Heart right ventricle (tissue), 16 donors: ENCODE measurements around the gene SGPP2. TPM values are rescaled to one million over a fixed set of nuclear protein-coding genes. Genes with fewer than 3 reads are reported as not detected.

Experiments used
- ATAC-seq, 8 donors: fragments of 200-7000 bp; cut with Tn5 transposase; one replicate each; pipeline ENCODE4 v1.9.1; 2020; ENCODE audit warnings: mild to moderate bottlenecking in 8 of 8, moderate library complexity in 8 of 8, moderate number of reproducible peaks in 1 of 8
- DNase-seq, 2 donors: peaks; one replicate each; pipeline ENCODE4 v3.0.0-alpha.2; 2020
- H3K27ac ChIP-seq, 10 donors: fragments of 200-600 bp; sonication (generic) in 2 of 10; one replicate each; pipeline versions ENCODE4 v1.5.0 to v1.8.0; 2020 to 2022; ENCODE audit warnings: mild to moderate bottlenecking in 3 of 10
- H3K27me3 ChIP-seq, 7 donors: fragments of 200-600 bp; one replicate each; pipeline ENCODE4 v1.8.0; 2021 to 2022; ENCODE audit warnings: mild to moderate bottlenecking in 2 of 7
- H3K36me3 ChIP-seq, 9 donors: fragments of 200-600 bp; sonication (generic) in 1 of 9; one replicate each; pipeline versions ENCODE4 v1.5.0 to v1.8.0; 2020 to 2022; ENCODE audit warnings: mild to moderate bottlenecking in 2 of 9
- H3K4me1 ChIP-seq, 9 donors: fragments of 200-600 bp; sonication (generic) in 1 of 9; one replicate each; pipeline versions ENCODE4 v1.5.0 to v1.8.0; 2020 to 2022; ENCODE audit warnings: mild to moderate bottlenecking in 4 of 9
- H3K4me3 ChIP-seq, 10 donors: fragments of 200-600 bp; sonication (generic) in 2 of 10; one replicate each; pipeline versions ENCODE4 v1.5.0 to v1.8.0; 2020 to 2022; ENCODE audit warnings: mild to moderate bottlenecking in 7 of 10, moderate library complexity in 2 of 10
- H3K9me3 ChIP-seq, 11 donors: fragments of 200-600 bp in 10 of 11; sonication (generic) in 2 of 11; one replicate each; pipeline versions ENCODE4 v1.5.0 to v1.8.0; 2013 to 2022; ENCODE audit warnings: mild to moderate bottlenecking in 2 of 11, control low read depth in 1 of 11, moderate library complexity in 1 of 11
- CTCF ChIP-seq, 9 donors: fragments of 200-600 bp; sonication (generic) in 2 of 9; IDR thresholded peaks; one replicate each; pipeline versions ENCODE4 v1.5.0 to v1.8.0; 2021 to 2022; ENCODE audit warnings: antibody characterized with exemption in 9 of 9, mild to moderate bottlenecking in 5 of 9, moderate library complexity in 1 of 9
- WGBS, 2 donors: extraction: QIAGEN DNeasy Blood & Tissue Kit; methylation state at CpG; one replicate each; pipeline ENCODE4 v1.1.7; 2013; ENCODE audit warnings: inconsistent platforms in 1 of 2; 5-methylcytosine and 5-hydroxymethylcytosine counted together
- intact Hi-C, 10 donors: fragments of 100-400 bp; cut with DNase I; formaldehyde crosslinking; loops; one replicate each; pipeline versions ENCODE4 v1.11.1 to v1.14.2; 2022
- polyA plus RNA-seq, 2 donors: library from polyadenylated mRNA; stranded (reverse); fragments of 200-250 nt; gene quantifications; one replicate each; pipeline ENCODE4 v1.2.3, GENCODE V29; 2013
- total RNA-seq, 10 donors: library from RNA; stranded (reverse); fragmentation: NEBNext Ultra II Directional in 3 of 10; extraction: Animal tissue kit (Norgen Biotek cat#: 25700) in 3 of 10; gene quantifications; one replicate each; pipeline versions ENCODE4 v1.2.1 to v1.2.4, GENCODE V29; 2021 to 2023
- donor health status: Arrhythmogenic right ventricular cardiomyopathy.
- donor health status: ischemic (EF 13 %, LVEDD 7.1; RV severe dilation, severe dysfunction).
- donor health status: healthy with polysubstance abuse.
- donor health status: DM: no; HTN: yes; CAD: no.
- donor health status: DM: no; HTN: no; CAD: no.
- donor health status: ischemic (EF 25% LVEDD 6.9; RV normal size, moderate dysfunction).
- donor health status: ischemic (EF 25% LVEDD 5.7; RV mildly dilated, moderate dysfunction).
- donor health status: healthy.
- donor health status: DM: yes; HTN: yes; CAD: no.
- donor health status: Ischemic cardiomyopathy.
- donor health status: ischemic (EF 35%, LVEDD 5.7; RV mildly dilated, moderate dysfunction).
- donor health status: nonischemic (EF 11% LVEDD 7.7; RV severe dilation, severe dysfunction).
- donor health status: DM: yes; HTN: yes; CAD: no.
- donor health status: PGD.
- donor health status: ischemic (EF 29% LVEDD 5.4; RV normal size, mild dysfunction).
- donor health status: nonischemic (EF 23%, LVEDD 6.1; RV moderate dilation, normal function).

SGPP2 gene
- total and polyA plus RNA-seq, 12 donors: 0.54 to 34.4 (median 5.7) TPM

- Histone ChIP-seq H3K9me3 (no peaks in the 10 kb centered on the region), H3K27ac (no peak overlapping the region), H3K4me1 (no peaks in the 10 kb centered on the region), H3K36me3 (no peaks in the 10 kb centered on the region), H3K27me3 (no peaks in the 10 kb centered on the region), H3K4me3 (no peak overlapping the region)
- DNase-seq: no peak
- TF ChIP-seq CTCF (IDR thresholded peaks at IDR 0.05): no peak
- WGBS, 2 donors: 76 to 87% methylated on average over 8 of the region's 8 CpGs
- intact Hi-C loops: no loop called here
- no peak for ATAC-seq
Observed at GRCh38 chr2:222504191-222504590, 79.8 kb downstream of the SGPP2 start.

- H3K27me3 ChIP-seq: peaks cover 0 to 1% (median 0%) of the 10 kb centered on the region in 7 donors
- no peak overlapping the region for H3K4me3 ChIP-seq
- H3K9me3 ChIP-seq: no peaks in the 10 kb centered on the region
- intact Hi-C loops: no loop called here
- ATAC-seq (no peak), DNase-seq (no peak)
- 84 to 92% methylated on average over 2 of the region's 2 CpGs for whole genome bisulfite sequencing, 2 donors
- H3K27ac ChIP-seq: no peak overlapping the region
- H3K36me3 ChIP-seq: no peaks in the 10 kb centered on the region
- no peaks in the 10 kb centered on the region for H3K4me1 ChIP-seq
- TF ChIP-seq CTCF (IDR thresholded peaks at IDR 0.05): no peak
Observed at GRCh38 chr2:222504719-222505118, 80.4 kb downstream of the SGPP2 start.

GRCh38 chr2:222506230-222506935, 82.0 kb downstream of the SGPP2 start:
- H3K27ac ChIP-seq: no peak overlapping the region
- DNase-seq (no peak), ATAC-seq (no peak)
- no peaks in the 10 kb centered on the region for H3K36me3 ChIP-seq
- H3K4me3 ChIP-seq: no peak overlapping the region
- intact Hi-C loops: no loop called here
- TF ChIP-seq CTCF (IDR thresholded peaks at IDR 0.05): no peak
- WGBS, 2 donors: 81 to 86% methylated on average over 5 of the region's 5 CpGs
- peaks cover 0 to 2% (median 0%) of the 10 kb centered on the region in 7 donors for H3K27me3 ChIP-seq
- no peaks in the 10 kb centered on the region for H3K9me3 ChIP-seq
- no peaks in the 10 kb centered on the region for H3K4me1 ChIP-seq

- no peak for ATAC-seq
- intact Hi-C loops: no loop called here
Observed at GRCh38 chr2:222514901-222515300, 90.6 kb downstream of the SGPP2 start.

More at GRCh38 chr2:222514901-222515300, 90.6 kb downstream of the SGPP2 start:
- peaks cover 0 to 6% (median 0%) of the 10 kb centered on the region in 11 donors for H3K9me3 ChIP-seq
- no peak for TF ChIP-seq CTCF (IDR thresholded peaks at IDR 0.05)
- H3K36me3 ChIP-seq: no peaks in the 10 kb centered on the region
- H3K4me3 ChIP-seq: no peak overlapping the region
- H3K27me3 ChIP-seq: peaks cover 0 to 3% (median 0%) of the 10 kb centered on the region in 7 donors
- no peak for DNase-seq
- peaks cover 0 to 11% (median 0%) of the 10 kb centered on the region in 9 donors for H3K4me1 ChIP-seq
- no peak overlapping the region for H3K27ac ChIP-seq
